ENCODE measurements around the gene CIB1. TPM values are rescaled to one million over a fixed set of nuclear protein-coding genes. Genes with fewer than 3 reads are reported as not detected.

Gene CIB1
- total RNA-seq, 1 experiment from 2014 or later: 23.0 TPM

- no peak overlapping the region for H3K27ac ChIP-seq (ENCODE audit: insufficient read length, low read depth, low read length)
- no peaks in the 10 kb centered on the region for H3K27me3 ChIP-seq (ENCODE audit: insufficient read depth, low read length)
- H2BK15ac ChIP-seq (ENCODE audit: low read depth, low read length): no peak overlapping the region
- peak; percentile 71; the same call in 2 of the 3 replicates for TF ChIP-seq CTCF (conservative IDR thresholded peaks at IDR 0.05)
- H3K23ac ChIP-seq (ENCODE audit: insufficient read length, low read depth, low read length): no peak overlapping the region
- Mint-ChIP-seq H3K4me1 (peaks cover 15 to 16% of the 10 kb centered on the region in 2 experiments), H3K4me3 (peak overlapping the region; percentile 76 to 81), H3K27ac (no peak overlapping the region), H3K36me3 (ENCODE audit: insufficient read depth in 1 of 3, low read depth in 3 of 3) (peaks cover 15 to 32% (median 26%) of the 10 kb centered on the region in 3 experiments), H3K9me3 (no peaks in the 10 kb centered on the region), H3K27me3 (ENCODE audit: low read depth) (peaks cover 1% of the 10 kb centered on the region; the same call in 1 of the 2 replicates)
- no peaks in the 10 kb centered on the region for H3K9me3 ChIP-seq (ENCODE audit: control insufficient read depth, low read depth, low read length)
- H3K56ac ChIP-seq (ENCODE audit: insufficient read length, low read depth, low read length): no peak overlapping the region
- no peak overlapping the region for H3K14ac ChIP-seq (ENCODE audit: insufficient read depth, low read length)
- WGBS (ENCODE audit: extremely low coverage, insufficient read length, low lambda C conversion rate): no CpG with 5 or more reads among the region's 9 CpGs
- H4K20me1 ChIP-seq (ENCODE audit: control insufficient read depth, insufficient read depth, insufficient read length): no peaks in the 10 kb centered on the region
- H4K5ac ChIP-seq (ENCODE audit: insufficient read length, low read depth, low read length): no peak overlapping the region
- no peak overlapping the region for H3K4ac ChIP-seq (ENCODE audit: low read depth, low read length)
- no peak overlapping the region for H2BK120ac ChIP-seq (ENCODE audit: low read depth, low read length, poor library complexity, severe bottlenecking)
- H3K23me2 ChIP-seq (ENCODE audit: insufficient read length, low read depth, low read length, poor library complexity, severe bottlenecking): peaks cover 12% of the 10 kb centered on the region
- H3K18ac ChIP-seq (ENCODE audit: insufficient read length, low read depth, low read length): no peak overlapping the region
- no peak overlapping the region for H2AK5ac ChIP-seq (ENCODE audit: insufficient read length, low read length)
- no peaks in the 10 kb centered on the region; the same call in 1 of the 2 replicates for H3K4me1 ChIP-seq (ENCODE audit: insufficient read depth, low read length)
- no peak for DNase-seq
- no peak overlapping the region for H2BK20ac ChIP-seq (ENCODE audit: low read depth, low read length, poor library complexity, severe bottlenecking)
- no peak overlapping the region for H2BK5ac ChIP-seq (ENCODE audit: insufficient read length, low read length)
- no peak overlapping the region for H4K8ac ChIP-seq (replicated peaks; ENCODE audit: insufficient read length, low read depth, low read length)
- H3K9ac ChIP-seq (ENCODE audit: extremely low read depth, insufficient read length, low read length): peak overlapping the region; percentile 34
- no peaks in the 10 kb centered on the region for H3K79me1 ChIP-seq (ENCODE audit: insufficient read depth, low read depth, low read length, poor library complexity, severe bottlenecking)
- H3T11ph ChIP-seq (ENCODE audit: low read length): no peak overlapping the region
- no peak overlapping the region for H4K91ac ChIP-seq (ENCODE audit: insufficient read length, low read depth, low read length)
- H2AFZ ChIP-seq (ENCODE audit: low read length): peak overlapping the region; percentile 72
- H2BK12ac ChIP-seq (ENCODE audit: insufficient read length, low read depth, low read length): no peak overlapping the region
- no peaks in the 10 kb centered on the region for H3K79me2 ChIP-seq (ENCODE audit: insufficient read depth, low read length)
- peak overlapping the region; percentile 96 for H3K4me2 ChIP-seq (ENCODE audit: insufficient read depth, insufficient read length, low read length)
Observed at GRCh38 chr15:90232941-90233386, 777 bp downstream of the CIB1 start.

Data from H9 (cell line).